Thyroid gland (tissue), 4 donors: Measurements from ENCODE around the gene UCN.

Experiments
- CTCF ChIP-seq, 6 experiments: fragments of 200-600 bp in 3 of 6; fragments of 450-650 bp in 3 of 6; sonication (generic) in 3 of 6; IDR thresholded peaks; one replicate each; pipeline ENCODE4 v1.5.1; 2016 to 2019; ENCODE audit warnings: antibody characterized with exemption in 6 of 6, mild to moderate bottlenecking in 2 of 6, inconsistent platforms in 1 of 6, moderate library complexity in 1 of 6
- POLR2A ChIP-seq, 2 donors: fragments of 450-650 bp; IDR thresholded peaks; one replicate each; pipeline ENCODE4 v1.6.1; 2017; ENCODE audit warnings: antibody characterized with exemption in 2 of 2, mild to moderate bottlenecking in 2 of 2, moderate library complexity in 1 of 2

GRCh38 chr2:27294928-27295327, 13.3 kb downstream of the UCN start:
- TF ChIP-seq CTCF (IDR thresholded peaks at IDR 0.05): no peak
- TF ChIP-seq POLR2A (IDR thresholded peaks at IDR 0.05): no peak
